HG03378 (cell line): ENCODE measurements around the gene PRKAG3.
A peak's percentile ranks its signal among the peaks of the same experiment; 100 is the strongest.

Source experiments
- ATAC-seq: cut with Tn5 transposase; IDR thresholded peaks from one replicate; pipeline ENCODE4 v1.9.1; 2021; ENCODE audit warnings: mild to moderate bottlenecking, moderate library complexity; ENCODE audit not compliant: unreplicated experiment

The PRKAG3 gene

GRCh38 chr2:218831378-218831990 lies at the start of gene PRKAG3:
Gene PRKAG3 (minus strand): TSS chr2:218831803.
- no peak for ATAC-seq

- ATAC-seq, result no peak
These were observed 49.4 kb upstream of the PRKAG3 start for GRCh38 chr2:218880859-218881594.

GRCh38 chr2:218880102-218880858 lies 48.7 kb upstream of the PRKAG3 start, which contains the start of gene WNT10A:
Gene WNT10A (plus strand): TSS chr2:218880852. CDS start chr2:218880996, 144 bp downstream.
- peak; percentile 61 for ATAC-seq

- no peak for ATAC-seq
These were observed 48.1 kb upstream of the PRKAG3 start for GRCh38 chr2:218879776-218880101.

GRCh38 chr2:218878926-218879761 lies 47.5 kb upstream of the PRKAG3 start:
- ATAC-seq, result no peak

GRCh38 chr2:218878486-218878885 lies 46.9 kb upstream of the PRKAG3 start:
- ATAC-seq, result no peak

- ATAC-seq, result no peak
These were observed 46.3 kb upstream of the PRKAG3 start for GRCh38 chr2:218877891-218878290.

GRCh38 chr2:218877331-218877730 lies 45.7 kb upstream of the PRKAG3 start:
- no peak for ATAC-seq

- ATAC-seq, result no peak
These were observed 45.1 kb upstream of the PRKAG3 start for GRCh38 chr2:218876562-218877219.

- no peak for ATAC-seq
These were observed 44.2 kb upstream of the PRKAG3 start for GRCh38 chr2:218875692-218876246.

GRCh38 chr2:218873359-218874194 lies 42.0 kb upstream of the PRKAG3 start:
- ATAC-seq, result no peak

GRCh38 chr2:218872645-218873358 lies 41.2 kb upstream of the PRKAG3 start:
- no peak for ATAC-seq

- ATAC-seq, result no peak
These were observed 40.0 kb upstream of the PRKAG3 start for GRCh38 chr2:218871345-218872302.

- ATAC-seq, result no peak
These were observed 39.4 kb upstream of the PRKAG3 start for GRCh38 chr2:218870984-218871344.

- no peak for ATAC-seq
These were observed 37.5 kb upstream of the PRKAG3 start for GRCh38 chr2:218869064-218869463.

- no peak for ATAC-seq
These were observed 36.3 kb upstream of the PRKAG3 start for GRCh38 chr2:218867900-218868299.

- no peak for ATAC-seq
These were observed 34.4 kb upstream of the PRKAG3 start for GRCh38 chr2:218865999-218866398.

GRCh38 chr2:218865396-218865795 lies 33.8 kb upstream of the PRKAG3 start:
- no peak for ATAC-seq
